Activated CD4-positive, alpha-beta T cell treated with anti-CD3 and anti-CD28 coated beads for 24 hours (primary cell): ENCODE measurements around the gene PARD6A.

Experiments used
- DNase-seq, 2 donors: peaks; one replicate each; pipeline ENCODE4 v3.0.0-alpha.2; 2020; ENCODE audit warnings: low read depth in 2 of 2

Gene PARD6A, protein sequence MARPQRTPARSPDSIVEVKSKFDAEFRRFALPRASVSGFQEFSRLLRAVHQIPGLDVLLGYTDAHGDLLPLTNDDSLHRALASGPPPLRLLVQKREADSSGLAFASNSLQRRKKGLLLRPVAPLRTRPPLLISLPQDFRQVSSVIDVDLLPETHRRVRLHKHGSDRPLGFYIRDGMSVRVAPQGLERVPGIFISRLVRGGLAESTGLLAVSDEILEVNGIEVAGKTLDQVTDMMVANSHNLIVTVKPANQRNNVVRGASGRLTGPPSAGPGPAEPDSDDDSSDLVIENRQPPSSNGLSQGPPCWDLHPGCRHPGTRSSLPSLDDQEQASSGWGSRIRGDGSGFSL

DNA sequence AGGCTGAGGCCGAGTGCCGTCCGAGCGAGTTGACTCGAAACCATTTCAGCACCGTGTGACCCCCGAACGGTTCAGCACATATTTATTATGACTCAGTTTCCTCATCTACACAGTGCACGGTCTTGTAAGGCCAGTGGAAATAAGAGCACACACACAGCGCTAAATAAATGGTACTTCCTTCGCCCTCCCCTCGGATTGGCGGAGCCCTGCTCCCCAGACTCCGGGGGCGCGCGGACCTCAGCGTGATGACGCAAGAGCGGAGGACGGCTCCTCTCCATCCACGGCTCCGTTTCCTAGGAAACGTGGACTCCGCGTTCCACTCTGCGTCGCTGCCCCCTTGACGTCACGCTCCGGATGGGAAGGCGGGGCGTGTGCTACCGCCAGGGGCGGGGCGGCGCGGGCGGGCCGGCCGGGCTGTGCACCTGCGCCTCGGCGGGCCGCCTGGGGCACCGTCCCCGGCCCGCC is at the start of gene PARD6A:
TSS of gene PARD6A (plus strand) at position 397 of the 465 bp plus-strand sequence. CDS start 79 bp downstream, outside the sequence.
- DNase-seq = peak; percentile 88 to 91

DNA sequence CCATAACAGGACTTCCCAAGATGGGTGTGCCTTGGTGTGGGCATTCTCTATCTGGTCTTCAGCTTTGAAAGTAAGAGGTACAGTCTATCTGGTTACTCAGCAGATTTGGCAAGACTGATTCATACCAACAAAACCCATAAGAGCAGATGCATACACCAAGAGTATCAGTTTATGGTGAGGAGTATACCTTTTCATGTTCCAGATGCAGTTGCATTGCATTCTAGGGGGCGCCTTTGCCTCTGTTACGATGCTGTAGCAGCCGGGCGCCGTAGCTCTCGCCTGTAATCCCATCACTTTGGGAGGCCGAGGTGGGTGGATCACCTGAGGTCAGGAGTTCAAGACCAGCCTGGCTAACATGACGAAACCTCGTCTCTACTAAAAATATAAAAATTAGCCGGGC is 47.0 kb upstream of the PARD6A start:
- DNase-seq = no peak

DNA sequence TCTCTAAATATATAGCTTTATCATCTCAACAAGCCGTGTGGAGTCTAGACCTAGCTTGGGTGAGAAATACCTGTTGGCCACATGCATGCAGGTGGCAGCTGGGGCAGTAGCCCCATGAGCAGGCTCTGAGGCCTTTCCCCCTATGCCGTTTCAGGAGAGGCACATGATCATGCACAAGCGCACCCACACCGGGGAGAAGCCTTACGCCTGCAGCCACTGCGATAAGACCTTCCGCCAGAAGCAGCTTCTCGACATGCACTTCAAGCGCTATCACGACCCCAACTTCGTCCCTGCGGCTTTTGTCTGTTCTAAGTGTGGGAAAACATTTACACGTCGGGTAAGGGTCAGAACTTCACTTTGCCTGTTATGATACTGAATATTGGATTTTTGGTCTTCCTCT is 32.5 kb upstream of the PARD6A start:
- DNase-seq = no peak

DNA sequence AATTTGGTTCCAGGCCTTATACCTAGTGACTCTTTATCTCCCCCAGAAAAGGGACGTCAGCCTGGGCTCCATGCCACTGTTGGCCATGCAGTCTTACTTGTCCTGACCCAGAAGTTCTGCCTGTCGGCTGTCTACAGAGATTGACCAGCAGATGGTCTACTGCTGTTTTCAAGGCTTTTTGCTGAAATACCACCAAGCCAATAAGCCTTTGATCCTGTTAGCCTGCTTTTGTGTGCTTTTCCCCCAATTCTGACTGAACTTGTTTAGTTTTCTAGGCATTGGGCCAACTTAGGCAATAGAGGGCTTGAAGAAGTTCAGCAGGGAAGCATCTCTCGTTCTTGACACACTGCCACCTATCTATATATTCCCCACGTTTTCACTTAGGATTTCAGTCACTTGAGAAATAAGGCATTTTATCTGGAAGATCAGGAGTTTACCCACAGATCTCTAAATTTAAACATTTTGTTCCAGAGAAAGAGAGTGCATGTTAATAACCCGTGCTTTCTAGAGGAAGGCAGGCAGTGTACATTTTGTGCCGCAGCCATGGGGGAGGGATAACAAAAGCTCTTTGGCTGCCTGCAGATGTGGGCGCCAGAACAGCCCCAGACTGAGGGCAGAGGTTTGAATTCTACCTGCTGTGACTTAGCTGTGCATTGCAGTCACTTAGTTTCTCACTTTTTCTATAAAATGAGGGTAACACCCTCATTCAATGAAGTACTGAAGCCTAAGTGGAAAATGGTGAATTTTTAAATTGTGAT is 28.2 kb upstream of the PARD6A start:
- no peak for DNase-seq

DNA sequence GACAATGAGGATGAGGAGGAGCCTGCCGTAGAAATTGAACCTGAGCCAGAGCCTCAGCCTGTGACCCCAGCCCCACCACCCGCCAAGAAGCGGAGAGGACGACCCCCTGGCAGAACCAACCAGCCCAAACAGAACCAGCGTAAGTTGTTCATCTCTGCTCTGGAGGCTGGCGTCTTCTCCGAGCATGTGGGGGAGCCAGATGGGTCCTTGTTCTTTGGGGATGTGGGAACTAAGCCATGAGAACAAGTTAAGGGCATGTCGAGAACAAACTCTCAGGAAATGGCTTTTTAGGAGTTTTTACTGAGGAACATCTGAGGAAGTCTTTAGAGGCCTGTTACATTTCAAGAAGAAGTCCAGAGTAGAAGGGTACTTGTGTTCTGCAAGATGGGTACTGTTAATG is 24.0 kb upstream of the PARD6A start:
- DNase-seq = no peak

DNA sequence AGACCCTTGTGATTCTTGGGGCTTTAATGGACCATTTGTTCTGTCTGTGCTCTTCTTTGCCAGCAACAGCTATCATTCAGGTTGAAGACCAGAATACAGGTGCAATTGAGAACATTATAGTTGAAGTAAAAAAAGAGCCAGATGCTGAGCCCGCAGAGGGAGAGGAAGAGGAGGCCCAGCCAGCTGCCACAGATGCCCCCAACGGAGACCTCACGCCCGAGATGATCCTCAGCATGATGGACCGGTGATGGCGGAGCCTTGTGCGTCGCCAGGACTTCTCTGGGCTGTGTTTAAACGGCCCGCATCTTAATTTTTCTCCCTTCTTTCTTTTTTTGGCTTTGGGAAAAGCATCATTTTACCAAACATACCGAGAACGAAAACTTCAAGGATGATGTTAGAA is 23.1 kb upstream of the PARD6A start:
- no peak for DNase-seq

DNA sequence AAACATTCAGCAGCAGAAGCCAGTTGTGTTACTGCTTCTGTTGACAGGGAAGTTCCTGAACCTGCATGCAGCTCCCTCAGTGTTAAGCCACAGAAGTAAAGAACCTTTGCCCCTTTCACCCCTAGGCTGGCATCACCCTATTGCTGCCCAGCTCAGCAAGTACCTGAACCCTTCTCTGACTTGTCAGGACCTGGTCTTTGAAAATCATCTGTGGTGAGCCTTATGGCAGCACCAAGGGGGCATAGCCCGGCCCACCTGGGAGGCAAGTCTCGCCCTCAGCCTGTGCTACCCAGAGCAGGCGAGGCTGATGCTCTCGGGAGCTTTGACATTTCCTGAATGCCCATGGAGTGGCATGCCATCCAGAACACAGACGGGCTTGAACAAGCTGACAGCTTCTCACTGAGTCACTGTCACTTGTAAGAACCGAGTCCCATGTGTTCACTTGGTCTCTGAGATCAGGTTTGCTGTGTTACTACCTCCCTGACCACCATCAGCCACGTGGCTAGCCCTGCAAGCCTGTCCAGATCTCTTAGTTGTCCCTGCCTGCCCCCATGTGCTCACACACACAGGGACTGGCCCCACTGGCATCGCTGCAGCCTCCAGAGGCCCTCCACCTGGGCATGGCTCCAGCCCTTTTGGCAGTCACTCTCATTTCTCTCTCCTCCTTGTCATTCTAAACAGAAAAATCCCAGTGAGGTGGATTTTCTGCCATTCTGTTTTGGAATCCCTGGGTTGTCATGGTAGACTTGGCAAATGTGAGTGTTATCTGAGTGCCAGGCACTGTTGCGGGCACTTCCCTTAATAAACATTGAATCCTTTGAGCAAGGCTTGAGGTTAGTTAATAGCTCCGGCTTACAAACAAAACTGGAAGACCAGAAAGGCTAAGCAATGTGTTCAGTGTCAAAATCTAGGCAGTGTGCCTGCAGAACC is 18.7 kb upstream of the PARD6A start:
- DNase-seq = no peak

DNA sequence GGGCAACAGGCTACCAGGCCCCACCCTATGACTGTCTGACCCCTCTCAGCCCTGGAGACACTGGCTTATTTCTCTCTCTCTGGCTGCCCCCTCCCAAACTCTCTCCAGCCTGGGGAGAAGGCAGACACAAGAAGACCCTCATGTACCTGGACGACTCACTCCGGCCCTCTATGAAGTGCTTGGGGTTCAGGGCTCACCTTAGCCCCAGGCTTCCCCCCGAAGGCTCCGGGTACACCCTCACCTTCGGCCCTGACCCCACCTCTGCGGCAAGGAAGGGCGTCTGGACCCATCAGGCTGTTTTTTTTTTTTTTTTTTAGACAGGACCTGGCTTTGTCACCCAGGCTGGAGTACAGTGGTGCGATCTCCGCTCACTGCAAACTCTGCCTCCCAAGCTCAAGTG is 16.7 kb upstream of the PARD6A start:
- no peak for DNase-seq

DNA sequence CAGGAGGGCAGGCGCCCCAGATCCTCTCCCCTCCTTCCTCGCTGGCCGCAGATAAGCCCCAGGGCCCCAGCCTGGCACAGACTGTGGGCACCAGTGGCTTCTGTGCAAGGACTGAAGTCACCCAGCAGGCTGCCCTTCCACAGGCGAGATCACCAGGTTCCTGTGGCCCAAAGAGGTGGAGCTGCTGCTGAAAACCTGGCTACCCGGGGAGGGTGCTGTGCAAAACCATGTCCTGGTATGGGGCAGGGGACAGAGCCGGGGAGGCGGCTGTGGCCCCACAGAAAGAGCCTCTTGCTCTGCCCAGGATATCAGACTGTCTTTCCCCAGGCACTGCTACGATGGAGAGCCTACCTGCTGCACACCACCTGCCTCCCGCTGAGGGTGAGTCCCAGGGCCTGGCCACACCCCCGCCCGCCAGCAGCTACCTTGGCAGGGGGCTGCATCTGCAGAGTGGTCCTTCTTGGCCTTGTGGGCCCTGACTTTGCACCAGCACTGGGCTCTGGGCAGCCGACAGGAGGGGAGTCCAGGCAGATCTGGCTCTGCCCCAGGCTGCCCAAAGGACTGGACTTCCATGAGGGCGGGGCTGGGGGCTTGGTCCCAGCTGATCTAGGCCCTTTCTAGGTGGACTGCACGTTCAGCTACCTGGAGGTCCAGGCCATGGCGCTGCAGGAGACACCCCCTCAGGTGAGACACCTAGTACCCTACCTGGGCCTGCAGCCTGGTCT is 15.2 kb upstream of the PARD6A start:
- DNase-seq = no peak

DNA sequence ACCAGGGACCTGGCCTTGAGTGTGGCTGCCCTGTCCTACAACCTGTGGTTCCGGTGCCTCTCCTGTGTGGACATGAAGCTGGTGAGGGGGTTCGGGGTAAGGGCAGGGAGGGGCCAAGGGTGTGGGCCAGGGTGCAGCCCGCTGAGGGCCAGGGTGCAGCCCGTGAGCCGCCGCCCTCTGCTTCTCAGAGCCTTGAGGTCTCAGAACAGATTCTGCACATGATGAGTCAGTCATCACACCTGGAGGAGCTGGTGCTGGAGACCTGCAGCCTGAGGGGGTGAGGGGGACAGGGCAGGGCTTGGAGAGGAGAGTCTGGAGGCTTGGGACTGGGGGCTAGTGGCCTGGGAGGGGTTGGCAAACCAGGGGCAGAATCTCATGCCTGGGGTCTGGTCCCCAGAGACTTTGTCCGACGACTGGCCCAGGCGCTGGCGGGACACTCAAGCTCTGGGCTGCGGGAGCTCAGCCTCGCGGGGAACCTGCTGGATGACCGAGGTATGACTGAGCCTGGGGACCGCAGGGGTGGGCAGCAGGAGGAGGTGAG is 13.6 kb upstream of the PARD6A start:
- DNase-seq = no peak

DNA sequence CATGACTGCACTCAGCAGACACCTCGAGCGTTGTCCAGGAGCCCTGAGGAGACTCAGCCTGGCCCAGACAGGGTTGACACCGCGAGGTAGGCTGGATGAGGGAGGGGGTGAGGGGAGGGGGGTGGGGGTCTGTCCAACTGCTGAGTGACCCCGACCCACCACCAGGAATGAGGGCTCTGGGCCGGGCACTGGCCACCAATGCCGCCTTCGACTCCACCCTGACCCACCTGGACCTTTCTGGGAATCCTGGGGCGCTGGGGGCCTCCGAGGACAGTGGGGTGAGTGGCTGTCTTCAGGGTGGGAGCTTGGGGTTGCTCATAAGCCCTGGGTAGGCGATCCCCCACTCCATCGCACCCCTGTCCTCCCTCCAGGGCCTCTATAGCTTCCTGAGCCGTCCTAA is 13.1 kb upstream of the PARD6A start:
- DNase-seq = no peak

DNA sequence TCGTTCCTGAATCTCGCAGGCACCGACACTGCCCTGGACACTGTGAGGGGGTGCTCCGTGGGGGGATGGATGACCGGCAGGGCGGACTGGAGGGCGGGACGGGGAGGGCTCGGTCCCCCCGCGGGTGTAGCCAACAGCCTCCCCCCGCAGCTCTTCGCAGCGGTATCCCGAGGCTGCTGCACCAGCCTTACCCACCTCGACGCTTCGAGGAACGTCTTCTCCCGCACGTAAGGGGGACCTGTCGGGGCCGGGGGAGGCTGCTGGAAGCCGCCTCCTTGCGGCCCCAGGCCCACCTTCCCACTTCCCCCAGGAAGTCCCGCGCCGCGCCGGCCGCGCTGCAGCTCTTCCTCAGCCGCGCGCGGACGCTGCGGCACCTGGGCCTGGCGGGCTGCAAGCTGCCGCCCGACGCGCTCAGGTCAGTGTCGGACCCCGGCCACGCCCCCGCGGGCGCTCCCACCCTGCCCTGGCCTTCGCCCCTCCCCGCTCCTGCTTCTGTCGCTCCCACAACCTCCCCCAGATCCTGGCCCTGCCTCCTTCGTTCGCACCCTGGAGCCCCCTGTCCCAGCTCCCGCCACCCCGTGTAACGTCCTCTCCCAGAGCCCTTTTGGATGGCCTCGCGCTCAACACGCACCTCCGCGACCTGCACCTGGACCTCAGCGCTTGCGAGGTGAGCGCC is 12.5 kb upstream of the PARD6A start:
- DNase-seq = no peak

DNA sequence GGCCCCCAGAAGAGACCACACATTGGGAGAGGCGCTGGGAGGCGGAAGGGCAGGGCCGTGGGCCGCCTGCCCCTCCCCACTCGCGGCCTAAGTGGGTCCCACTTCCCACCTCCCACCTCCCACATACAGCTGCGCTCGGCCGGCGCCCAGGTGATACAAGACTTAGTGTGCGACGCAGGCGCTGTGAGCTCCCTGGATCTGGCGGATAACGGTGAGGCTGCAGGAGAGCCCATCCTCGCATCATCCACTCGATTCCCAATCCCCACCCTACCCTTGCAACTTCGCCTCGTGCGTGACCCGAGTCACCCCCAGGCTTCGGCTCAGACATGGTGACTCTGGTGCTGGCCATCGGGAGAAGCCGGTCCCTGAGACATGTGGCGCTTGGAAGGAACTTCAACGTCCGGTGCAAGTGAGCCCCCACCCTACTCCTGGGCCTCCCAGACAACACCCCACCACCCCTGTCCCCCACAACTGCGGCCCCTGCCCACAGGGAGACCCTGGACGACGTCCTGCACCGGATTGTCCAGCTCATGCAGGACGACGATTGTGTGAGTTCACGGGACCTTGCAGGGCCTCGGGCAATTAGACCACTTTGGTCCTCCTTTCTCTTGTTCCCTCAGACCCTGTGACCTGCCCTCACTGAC is 11.9 kb upstream of the PARD6A start:
- DNase-seq = no peak

DNA sequence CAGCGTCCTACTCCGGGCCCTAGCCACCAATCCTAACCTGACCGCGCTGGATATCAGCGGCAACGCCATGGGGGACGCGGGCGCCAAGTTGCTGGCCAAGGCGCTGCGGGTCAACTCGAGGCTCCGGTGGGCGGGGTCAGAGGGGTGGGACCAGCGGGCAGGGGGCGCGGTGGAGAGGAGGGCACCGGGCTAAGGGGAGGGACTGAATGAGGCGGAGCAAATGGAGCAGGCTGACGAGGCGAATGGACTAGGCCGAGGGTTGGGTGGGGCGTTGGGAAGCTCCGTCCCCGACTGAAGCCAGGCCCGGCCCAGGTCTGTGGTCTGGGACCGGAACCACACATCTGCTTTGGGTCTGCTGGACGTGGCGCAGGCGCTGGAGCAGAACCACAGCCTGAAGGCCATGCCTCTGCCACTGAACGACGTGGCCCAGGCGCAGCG is 11.2 kb upstream of the PARD6A start:
- no peak for DNase-seq

DNA sequence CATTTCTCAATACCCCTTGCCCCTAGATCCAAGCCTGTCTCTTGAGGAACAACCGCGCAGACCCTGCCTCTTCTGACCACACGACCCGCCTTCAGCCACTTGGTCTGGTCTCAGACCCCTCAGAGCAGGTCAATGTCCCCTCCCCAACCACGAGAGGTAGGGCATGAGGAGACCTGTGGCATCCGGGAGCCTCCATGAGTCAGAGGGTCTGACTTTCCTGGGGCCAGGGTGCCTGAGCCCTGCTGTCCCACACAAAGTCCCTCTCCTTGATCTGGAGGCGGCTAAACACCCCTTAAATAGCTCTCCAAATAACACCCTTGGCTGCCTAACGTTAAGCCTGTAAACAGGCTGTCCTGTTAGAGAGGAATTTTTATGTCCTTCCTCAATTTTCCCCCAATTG is 10.7 kb upstream of the PARD6A start:
- no peak for DNase-seq

DNA sequence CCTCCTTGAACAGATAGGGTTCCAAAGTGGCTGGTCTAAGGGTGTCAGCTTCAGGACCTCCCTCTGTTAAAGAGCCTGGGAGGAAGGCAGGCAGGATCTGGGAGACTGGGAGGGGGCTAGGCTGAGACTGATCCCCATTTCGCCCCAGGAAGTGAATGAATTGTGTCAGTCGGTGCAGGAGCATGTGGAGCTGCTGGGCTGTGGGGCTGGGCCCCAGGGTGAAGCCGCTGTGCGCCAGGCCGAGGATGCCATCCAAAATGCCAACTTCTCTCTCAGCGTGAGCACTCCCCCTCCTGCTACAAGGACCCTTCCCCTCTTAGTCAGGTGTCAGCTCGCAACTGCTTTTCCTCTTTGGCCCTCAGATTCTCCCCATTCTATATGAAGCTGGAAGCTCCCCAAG is 9.7 kb upstream of the PARD6A start:
- DNase-seq = no peak

DNA sequence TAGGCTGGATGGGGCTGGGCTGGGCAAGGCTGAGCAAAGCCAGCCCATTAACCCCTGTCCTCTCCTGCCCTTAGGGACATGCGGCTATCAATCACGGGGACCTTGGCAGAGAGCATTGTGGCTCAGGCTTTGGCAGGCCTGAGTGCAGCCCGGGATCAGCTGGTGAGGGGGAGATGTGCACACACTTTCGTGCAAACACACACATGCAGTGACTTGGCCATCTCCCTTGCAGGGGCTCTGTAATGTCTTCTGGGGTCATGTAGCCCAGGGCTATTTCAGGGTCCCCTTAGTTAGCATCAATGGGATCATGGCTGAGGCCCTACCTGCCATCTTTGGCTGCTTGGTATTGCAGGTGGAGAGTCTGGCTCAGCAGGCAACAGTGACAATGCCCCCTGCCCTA is 8.9 kb upstream of the PARD6A start:
- DNase-seq = no peak

DNA sequence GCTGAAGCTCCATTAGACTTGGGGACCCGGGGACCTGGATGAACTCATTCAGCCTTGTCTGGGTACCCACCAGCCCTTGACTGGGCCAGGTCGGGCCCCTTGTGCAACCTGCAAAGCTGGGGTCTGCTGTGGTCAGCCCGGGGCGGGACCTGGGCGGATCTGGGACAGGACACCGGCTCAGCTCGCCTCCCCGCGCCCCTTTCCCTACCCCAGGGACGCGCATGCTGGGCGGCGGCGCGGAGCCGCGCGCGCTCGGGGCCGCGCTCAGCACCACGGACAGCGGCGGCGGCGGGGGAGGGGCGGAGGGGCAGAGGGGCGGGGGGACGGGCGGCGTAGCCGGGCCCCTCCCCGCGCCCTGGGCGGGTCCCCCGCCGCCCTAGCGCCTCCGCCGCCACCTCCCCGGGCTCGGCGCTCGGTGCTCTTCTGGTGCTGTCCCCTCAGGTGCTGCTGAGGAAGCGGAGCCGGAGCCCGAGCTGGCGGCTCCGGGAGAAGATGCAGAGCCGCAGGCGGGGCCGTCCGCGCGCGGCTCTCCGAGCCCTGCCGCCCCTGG is 8.1 kb upstream of the PARD6A start:
- DNase-seq = no peak

DNA sequence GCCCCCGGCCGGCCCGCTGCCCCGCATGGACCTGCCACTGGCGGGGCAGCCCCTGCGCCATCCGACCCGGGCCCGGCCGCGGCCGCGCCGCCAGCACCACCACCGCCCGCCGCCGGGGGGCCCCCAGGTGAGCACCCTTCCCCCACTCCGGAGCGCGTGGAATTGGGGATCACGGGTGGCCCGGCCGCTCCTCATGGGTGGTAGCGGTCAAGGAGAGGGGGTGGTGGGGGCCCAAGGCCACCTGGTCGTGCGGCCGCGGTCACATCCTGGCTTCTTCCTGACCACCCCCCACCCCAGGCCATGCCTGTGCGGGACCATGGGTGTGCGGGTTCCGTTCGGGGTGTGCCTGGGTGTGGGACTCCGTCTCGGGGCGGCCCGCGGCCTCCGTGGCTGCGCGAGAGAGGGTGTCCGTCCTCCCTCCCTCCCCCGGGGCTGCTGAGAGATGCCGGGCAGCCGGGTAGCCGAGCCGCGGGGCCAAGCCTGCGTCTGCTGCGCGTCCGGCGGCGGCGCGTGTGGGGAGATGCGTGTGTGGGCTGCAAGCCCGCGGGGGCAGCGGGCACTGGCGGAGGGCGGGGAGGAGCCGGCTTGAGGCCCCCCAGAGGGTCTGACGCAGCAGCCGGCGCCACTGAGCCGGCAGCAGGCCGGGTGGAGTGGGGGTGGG is 7.5 kb upstream of the PARD6A start:
- DNase-seq = no peak
